Gastroesophageal sphincter (tissue), 3 donors: ENCODE results near the gene CAMSAP1.

ENCODE experiments used
- CTCF ChIP-seq, 4 experiments: fragments of 200-600 bp in 2 of 4; fragments of 450-650 bp in 2 of 4; sonication (generic) in 1 of 4; IDR thresholded peaks; one replicate each; pipeline ENCODE4 v1.5.1; 2017 to 2019; ENCODE audit warnings: antibody characterized with exemption in 4 of 4, mild to moderate bottlenecking in 2 of 4, moderate library complexity in 2 of 4
- EP300 ChIP-seq: sonication (generic); formaldehyde crosslinking; IDR thresholded peaks from one replicate; pipeline ENCODE4 v1.6.1; 2017; ENCODE audit warnings: antibody characterized with exemption, mild to moderate bottlenecking
- POLR2A ChIP-seq, 2 donors: fragments of 450-650 bp; IDR thresholded peaks; one replicate each; pipeline ENCODE4 v1.6.1; 2017; ENCODE audit warnings: antibody characterized with exemption in 2 of 2, mild to moderate bottlenecking in 2 of 2, moderate library complexity in 1 of 2
- POLR2AphosphoS5 ChIP-seq: sonication (generic); formaldehyde crosslinking; IDR thresholded peaks from one replicate; pipeline ENCODE4 v1.6.1; 2017; ENCODE audit warnings: antibody characterized with exemption

- no peak for TF ChIP-seq POLR2AphosphoS5
- no peak for TF ChIP-seq CTCF (IDR thresholded peaks at IDR 0.05)
- no peak for TF ChIP-seq POLR2A (IDR thresholded peaks at IDR 0.05)
- no peak for TF ChIP-seq EP300
Observed at GRCh38 chr9:135786146-135786690, 121.1 kb downstream of the CAMSAP1 start.
